GM23338 (cell line): ENCODE measurements around the gene CCDC74B. TPM values are rescaled to one million over a fixed set of nuclear protein-coding genes. Genes with fewer than 3 reads are reported as not detected.
"Not testable (repeated sequence)": the region's sequence is repeated elsewhere in the genome, so short reads cannot be mapped to it uniquely, and the experiment has no call there.

Source experiments
- ATAC-seq: fragments of 200-7000 bp; cut with Tn5 transposase; 3 replicates; pipeline ENCODE4 v1.9.1; 2020
- DNase-seq: peaks from one replicate; pipeline ENCODE4 v3.0.0-alpha.2; 2015; ENCODE audit warnings: low spot score
- H2AFZ ChIP-seq: fragments of 200-600 bp; sonication (generic); 2 replicates; pipeline ENCODE4 v1.8.0; 2016; ENCODE audit warnings: antibody characterized with exemption, mild to moderate bottlenecking, moderate library complexity
- H3F3A ChIP-seq: fragments of 200-600 bp; sonication (generic); replicated peaks from 2 replicates; pipeline ENCODE4 v1.8.0; 2017; ENCODE audit warnings: antibody characterized with exemption, mixed run types, low read depth
- H3K27ac ChIP-seq: fragments of 200-600 bp; sonication (generic); 2 replicates; pipeline ENCODE4 v1.6.1; 2016; ENCODE audit warnings: low read depth
- H3K27me3 ChIP-seq: fragments of 200-600 bp; sonication (generic); 2 replicates; pipeline ENCODE4 v1.8.0; 2016; ENCODE audit warnings: mild to moderate bottlenecking, mixed run types, moderate library complexity; ENCODE audit not compliant: insufficient read depth
- H3K36me3 ChIP-seq: fragments of 200-600 bp; sonication (generic); 2 replicates; pipeline ENCODE4 v1.8.0; 2016; ENCODE audit warnings: mild to moderate bottlenecking; ENCODE audit not compliant: insufficient read depth
- H3K4me1 ChIP-seq: fragments of 200-600 bp; sonication (generic); 2 replicates; pipeline ENCODE4 v1.8.0; 2016; ENCODE audit warnings: mild to moderate bottlenecking, moderate library complexity; ENCODE audit not compliant: insufficient read depth
- H3K4me2 ChIP-seq: fragments of 200-600 bp; sonication (generic); 2 replicates; pipeline ENCODE4 v1.7.1; 2017; ENCODE audit warnings: mixed run types
- H3K4me3 ChIP-seq: fragments of 200-600 bp; sonication (generic); 2 replicates; pipeline ENCODE4 v1.6.1; 2016; ENCODE audit warnings: mixed run types
- H3K79me2 ChIP-seq: fragments of 200-600 bp; sonication (generic); replicated peaks from 2 replicates; pipeline ENCODE4 v1.8.0; 2017; ENCODE audit warnings: mild to moderate bottlenecking; ENCODE audit not compliant: insufficient read depth
- H3K9me2 ChIP-seq: fragments of 200-600 bp; sonication (generic); 2 replicates; pipeline ENCODE4 v1.8.0; 2017; ENCODE audit not compliant: insufficient read depth
- H4K20me1 ChIP-seq: fragments of 200-600 bp; sonication (generic); replicated peaks from 2 replicates; pipeline ENCODE4 v1.8.0; 2017; ENCODE audit warnings: mild to moderate bottlenecking; ENCODE audit not compliant: insufficient read depth
- H3K27ac Mint-ChIP-seq: 2 replicates; pipeline ENCODE4 v1.8.0; 2020; ENCODE audit warnings: inconsistent platforms, mild to moderate bottlenecking, moderate library complexity, mixed read lengths
- H3K27me3 Mint-ChIP-seq: 3 replicates; pipeline ENCODE4 v1.8.0; 2022; ENCODE audit warnings: low read depth, mild to moderate bottlenecking, moderate library complexity, mixed read lengths, inconsistent platforms; ENCODE audit not compliant: insufficient read depth, poor library complexity
- H3K36me3 Mint-ChIP-seq: 3 replicates; pipeline ENCODE4 v1.8.0; 2021; ENCODE audit warnings: low read depth, mild to moderate bottlenecking, inconsistent platforms, moderate library complexity, mixed read lengths
- H3K4me1 Mint-ChIP-seq: 3 replicates; pipeline ENCODE4 v1.8.0; 2020; ENCODE audit warnings: mild to moderate bottlenecking, inconsistent platforms, mixed read lengths
- H3K4me3 Mint-ChIP-seq: 3 replicates; pipeline ENCODE4 v1.8.0; 2021; ENCODE audit warnings: moderate library complexity, mild to moderate bottlenecking, inconsistent platforms, mixed read lengths
- H3K9me3 Mint-ChIP-seq: 3 replicates; pipeline ENCODE4 v1.8.0; 2020; ENCODE audit warnings: moderate library complexity, mild to moderate bottlenecking, inconsistent platforms, mixed read lengths
- ZNF114 ChIP-seq: fragments of 250-450 bp; sonication (Bioruptor Pico); IDR thresholded peaks from 2 replicates; pipeline ENCODE4 v1.5.0; 2020; ENCODE audit warnings: mild to moderate bottlenecking, moderate library complexity
- polyA plus RNA-seq: library from polyadenylated mRNA; unstranded; fragments of >200 nt; fragmentation: Nextera tagmentation; extraction: Ambion mirVana; gene quantifications from 2 replicates; pipeline ENCODE4 v1.2.1, GENCODE V29; 2016
- total RNA-seq: library from RNA; depleted of rRNA; stranded (reverse); fragments of >200 nt; shearing (Covaris generic); gene quantifications from 2 replicates; pipeline ENCODE4 v1.2.3, GENCODE V29; 2014
- TF ChIP-seq, protein P1 (sequence below), 2 experiments: fragments of 200-600 bp in 1 of 2; sonication (generic) in 1 of 2; conservative IDR thresholded peaks; 2 replicates each; pipeline versions ENCODE4 v1.5.1 to v1.6.1; 2016 to 2017; ENCODE audit warnings: antibody characterized with exemption in 2 of 2, low read depth in 2 of 2, mild to moderate bottlenecking in 2 of 2, moderate library complexity in 1 of 2

The CCDC74B gene
- total and polyA plus RNA-seq, 2 experiments from 2014 or later: 16.4 to 34.5 TPM

- H4K20me1 ChIP-seq: no peaks in the 10 kb centered on the region
- H3K36me3 ChIP-seq: no peaks in the 10 kb centered on the region
- no peak overlapping the region for H2AFZ ChIP-seq
- no peaks in the 10 kb centered on the region for H3K4me1 ChIP-seq
- Mint-ChIP-seq H3K36me3 (peaks cover 16% of the 10 kb centered on the region), H3K4me3 (no peak overlapping the region), H3K4me1 (no peaks in the 10 kb centered on the region; the same call in 1 of the 3 replicates), H3K9me3 (no peaks in the 10 kb centered on the region), H3K27ac (no peak overlapping the region; the same call in 1 of the 2 replicates), H3K27me3 (peaks cover 4% of the 10 kb centered on the region)
- no peak overlapping the region for H3K4me3 ChIP-seq
- no peak for TF ChIP-seq ZNF114 (CRISPR knock-in tag)
- TF ChIP-seq, protein P1, sequence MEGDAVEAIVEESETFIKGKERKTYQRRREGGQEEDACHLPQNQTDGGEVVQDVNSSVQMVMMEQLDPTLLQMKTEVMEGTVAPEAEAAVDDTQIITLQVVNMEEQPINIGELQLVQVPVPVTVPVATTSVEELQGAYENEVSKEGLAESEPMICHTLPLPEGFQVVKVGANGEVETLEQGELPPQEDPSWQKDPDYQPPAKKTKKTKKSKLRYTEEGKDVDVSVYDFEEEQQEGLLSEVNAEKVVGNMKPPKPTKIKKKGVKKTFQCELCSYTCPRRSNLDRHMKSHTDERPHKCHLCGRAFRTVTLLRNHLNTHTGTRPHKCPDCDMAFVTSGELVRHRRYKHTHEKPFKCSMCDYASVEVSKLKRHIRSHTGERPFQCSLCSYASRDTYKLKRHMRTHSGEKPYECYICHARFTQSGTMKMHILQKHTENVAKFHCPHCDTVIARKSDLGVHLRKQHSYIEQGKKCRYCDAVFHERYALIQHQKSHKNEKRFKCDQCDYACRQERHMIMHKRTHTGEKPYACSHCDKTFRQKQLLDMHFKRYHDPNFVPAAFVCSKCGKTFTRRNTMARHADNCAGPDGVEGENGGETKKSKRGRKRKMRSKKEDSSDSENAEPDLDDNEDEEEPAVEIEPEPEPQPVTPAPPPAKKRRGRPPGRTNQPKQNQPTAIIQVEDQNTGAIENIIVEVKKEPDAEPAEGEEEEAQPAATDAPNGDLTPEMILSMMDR (conservative IDR thresholded peaks at IDR 0.05; ENCODE audit: low read depth in 2 of 2): no peak
- no peaks in the 10 kb centered on the region for H3F3A ChIP-seq
- H3K4me2 ChIP-seq: no peak overlapping the region
- DNase-seq: peak; percentile 20
- H3K79me2 ChIP-seq: no peaks in the 10 kb centered on the region
- no peaks in the 10 kb centered on the region for H3K9me2 ChIP-seq
- no peak overlapping the region for H3K27ac ChIP-seq
- H3K27me3 ChIP-seq: no peaks in the 10 kb centered on the region
- ATAC-seq: peak; percentile 45
Measured at GRCh38 chr2:130150181-130151144, 5.6 kb upstream of the CCDC74B start.

GRCh38 chr2:130148515-130148914 lies 3.6 kb upstream of the CCDC74B start:
- H3K4me2 ChIP-seq: not testable (repeated sequence)

GRCh38 chr2:130143266-130144039 lies 1.5 kb downstream of the CCDC74B start:
- not testable (repeated sequence) for H3K36me3 ChIP-seq, H3K9me2 ChIP-seq, H3K4me1 Mint-ChIP-seq, H3F3A ChIP-seq, H3K27ac Mint-ChIP-seq, H3K27me3 ChIP-seq, H2AFZ ChIP-seq, H3K79me2 ChIP-seq, H3K4me1 ChIP-seq, H3K27ac ChIP-seq, H3K9me3 Mint-ChIP-seq, H3K36me3 Mint-ChIP-seq, H4K20me1 ChIP-seq
- Mint-ChIP-seq H3K4me3 (peak overlapping the region; percentile 75), H3K27me3 (peaks cover 13% of the 10 kb centered on the region)
- Histone ChIP-seq H3K4me2 (peak overlapping the region; percentile 77), H3K4me3 (peak overlapping the region; percentile 64)
- ATAC-seq (peak; percentile 28), DNase-seq (peak; percentile 50)

More at GRCh38 chr2:130148515-130148914, 3.6 kb upstream of the CCDC74B start:
- not testable (repeated sequence) for H3F3A ChIP-seq, H3K4me1 ChIP-seq, H4K20me1 ChIP-seq, H3K36me3 Mint-ChIP-seq, H3K27me3 ChIP-seq, H3K4me1 Mint-ChIP-seq, H3K9me2 ChIP-seq, H3K4me3 Mint-ChIP-seq, H3K36me3 ChIP-seq, H3K9me3 Mint-ChIP-seq, H3K27ac Mint-ChIP-seq, H3K4me3 ChIP-seq, H2AFZ ChIP-seq, DNase-seq, H3K27ac ChIP-seq, ATAC-seq, H3K79me2 ChIP-seq, H3K27me3 Mint-ChIP-seq

GRCh38 chr2:130142396-130143265 lies 2.3 kb downstream of the CCDC74B start:
- peaks cover 13% of the 10 kb centered on the region for H3K27me3 Mint-ChIP-seq
- H3K79me2 ChIP-seq, H3K4me2 ChIP-seq, H3K36me3 ChIP-seq, H3F3A ChIP-seq, H3K4me1 Mint-ChIP-seq, H3K4me3 ChIP-seq, H3K4me1 ChIP-seq, H3K9me2 ChIP-seq, H3K27ac Mint-ChIP-seq, H4K20me1 ChIP-seq, H3K27ac ChIP-seq, H3K9me3 Mint-ChIP-seq, H2AFZ ChIP-seq, ATAC-seq, H3K36me3 Mint-ChIP-seq, H3K27me3 ChIP-seq, DNase-seq: not testable (repeated sequence)
- peak overlapping the region; percentile 70; the same call in 2 of the 3 replicates for H3K4me3 Mint-ChIP-seq

DNA sequence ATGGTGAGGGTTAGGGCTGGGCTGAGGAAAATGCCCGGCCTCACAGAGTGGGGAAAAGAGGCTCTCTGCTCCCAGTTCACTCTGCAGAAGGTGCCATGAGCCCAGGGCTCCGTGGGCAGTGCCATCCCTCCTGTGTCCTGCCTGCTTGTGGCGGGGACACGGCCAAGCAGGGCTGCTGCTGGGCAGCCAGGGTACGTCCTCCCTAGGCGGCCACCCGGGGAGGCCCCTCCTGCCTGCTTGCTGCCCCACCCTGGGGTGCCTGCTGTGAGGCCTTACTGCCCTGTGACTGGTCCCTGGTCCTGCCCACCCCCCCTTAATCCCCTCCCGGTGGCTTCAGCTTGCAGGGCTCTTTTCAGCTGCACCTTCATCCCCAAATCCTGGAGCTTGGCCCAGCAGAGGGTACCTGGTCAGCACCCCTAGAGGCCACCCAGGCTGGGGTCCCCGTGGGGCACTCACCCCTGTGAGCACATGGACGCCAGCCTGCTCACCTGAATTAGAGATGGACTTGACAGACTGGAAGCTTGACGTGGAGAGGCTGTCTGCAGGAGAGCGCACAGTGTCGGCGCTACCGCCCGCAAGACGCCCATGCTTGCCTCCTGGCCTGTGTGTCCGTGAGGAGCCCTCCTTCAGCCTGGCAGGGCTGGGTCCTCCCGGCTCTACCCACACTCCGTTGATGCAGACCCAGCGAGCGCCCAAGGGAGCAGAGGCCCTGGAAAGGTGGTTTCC lies 3.1 kb downstream of the CCDC74B start:
- not testable (repeated sequence) for DNase-seq, H3K4me2 ChIP-seq, H4K20me1 ChIP-seq, H3K27me3 ChIP-seq, H3K79me2 ChIP-seq, H3K9me3 Mint-ChIP-seq, H2AFZ ChIP-seq, H3K4me3 ChIP-seq, H3K4me1 Mint-ChIP-seq, H3K4me1 ChIP-seq, H3F3A ChIP-seq, H3K36me3 Mint-ChIP-seq, H3K9me2 ChIP-seq, H3K36me3 ChIP-seq, H3K4me3 Mint-ChIP-seq, H3K27ac ChIP-seq, H3K27ac Mint-ChIP-seq, ATAC-seq
- peaks cover 15% of the 10 kb centered on the region for H3K27me3 Mint-ChIP-seq
